ENCODE results near the gene MICU2.

Gene MICU2

DNA sequence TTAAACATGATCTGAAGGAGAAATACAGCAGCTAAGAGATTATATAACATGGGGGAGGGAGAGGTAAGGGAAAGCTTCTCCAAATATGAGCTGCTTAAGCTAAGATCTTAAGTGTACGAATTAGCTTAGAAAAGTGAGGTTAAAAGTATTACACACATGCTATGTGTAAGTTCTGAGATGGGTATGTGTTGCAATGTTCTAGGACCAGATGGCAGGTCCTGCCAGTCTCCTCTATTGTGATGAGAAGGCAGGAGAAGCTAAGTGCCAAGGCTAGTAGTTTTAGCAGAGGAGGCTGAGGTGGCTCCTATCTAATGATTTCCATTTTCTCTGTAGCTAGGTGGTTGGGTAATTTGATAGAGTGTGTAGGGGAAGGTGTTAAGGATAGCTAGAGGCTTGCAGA is 57.6 kb downstream of the MICU2 start:
- Histone ChIP-seq H3K27ac (no peak overlapping the region), H3K27me3 (replicated peaks) (no peaks in the 10 kb centered on the region), H3K4me3 (ENCODE audit: low read depth, low read length) (no peak overlapping the region), H3K36me3 (replicated peaks) (no peaks in the 10 kb centered on the region)
- no peak for DNase-seq
- in situ Hi-C loops (cut with HindIII; ENCODE audit: low pct_ligation_motif_present, low sequenced_read_pairs) = no loop called here
- TF ChIP-seq, protein P1, sequence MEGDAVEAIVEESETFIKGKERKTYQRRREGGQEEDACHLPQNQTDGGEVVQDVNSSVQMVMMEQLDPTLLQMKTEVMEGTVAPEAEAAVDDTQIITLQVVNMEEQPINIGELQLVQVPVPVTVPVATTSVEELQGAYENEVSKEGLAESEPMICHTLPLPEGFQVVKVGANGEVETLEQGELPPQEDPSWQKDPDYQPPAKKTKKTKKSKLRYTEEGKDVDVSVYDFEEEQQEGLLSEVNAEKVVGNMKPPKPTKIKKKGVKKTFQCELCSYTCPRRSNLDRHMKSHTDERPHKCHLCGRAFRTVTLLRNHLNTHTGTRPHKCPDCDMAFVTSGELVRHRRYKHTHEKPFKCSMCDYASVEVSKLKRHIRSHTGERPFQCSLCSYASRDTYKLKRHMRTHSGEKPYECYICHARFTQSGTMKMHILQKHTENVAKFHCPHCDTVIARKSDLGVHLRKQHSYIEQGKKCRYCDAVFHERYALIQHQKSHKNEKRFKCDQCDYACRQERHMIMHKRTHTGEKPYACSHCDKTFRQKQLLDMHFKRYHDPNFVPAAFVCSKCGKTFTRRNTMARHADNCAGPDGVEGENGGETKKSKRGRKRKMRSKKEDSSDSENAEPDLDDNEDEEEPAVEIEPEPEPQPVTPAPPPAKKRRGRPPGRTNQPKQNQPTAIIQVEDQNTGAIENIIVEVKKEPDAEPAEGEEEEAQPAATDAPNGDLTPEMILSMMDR (IDR thresholded peaks at IDR 0.05; ENCODE audit: low read depth, low read length, missing control alignments) = no peak

DNA sequence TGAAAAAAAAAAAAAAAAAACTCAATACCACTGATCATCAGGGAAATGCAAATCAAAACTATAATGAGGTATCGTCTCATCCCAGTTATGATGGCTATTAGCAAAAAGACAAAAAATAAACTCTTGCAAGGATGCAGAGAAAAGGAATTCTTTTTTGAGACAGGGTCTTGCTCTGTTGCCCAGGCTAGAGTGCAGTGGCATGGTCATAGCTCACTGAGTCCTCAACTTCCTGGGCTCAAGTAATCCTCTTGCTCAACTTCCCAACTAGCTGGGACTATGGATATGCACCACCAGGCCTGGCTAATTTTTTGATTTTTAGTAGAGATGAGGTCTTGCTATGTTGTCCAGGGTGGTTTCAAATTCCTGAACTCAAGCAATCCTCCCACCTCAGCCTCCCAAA is 59.5 kb downstream of the MICU2 start:
- in situ Hi-C loops (cut with HindIII; ENCODE audit: low pct_ligation_motif_present, low sequenced_read_pairs) = no loop called here
- Histone ChIP-seq H3K4me3 (ENCODE audit: low read depth, low read length) (no peak overlapping the region), H3K36me3 (replicated peaks) (no peaks in the 10 kb centered on the region), H3K27me3 (replicated peaks) (no peaks in the 10 kb centered on the region), H3K27ac (no peak overlapping the region)
- no peak for DNase-seq
- TF ChIP-seq, protein P1 (IDR thresholded peaks at IDR 0.05; ENCODE audit: low read depth, low read length, missing control alignments) = no peak

DNA sequence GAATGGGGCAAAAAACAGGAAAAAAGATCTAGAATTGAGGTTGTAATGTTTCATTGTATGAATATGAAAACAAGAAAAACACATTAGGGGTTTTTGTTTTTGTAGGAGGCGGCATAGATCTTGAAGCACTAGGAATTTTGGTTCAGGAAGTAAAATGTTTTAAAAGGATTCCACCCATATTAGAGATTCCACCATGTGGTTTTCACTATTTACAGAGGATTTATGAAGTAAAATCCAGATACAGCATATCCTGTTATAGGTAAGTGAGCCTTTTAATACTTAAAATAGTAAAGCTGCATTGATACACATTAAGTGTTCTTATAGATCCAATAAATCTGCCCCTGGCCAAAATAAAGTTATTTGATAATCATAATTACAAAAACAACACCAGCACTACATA is 61.4 kb downstream of the MICU2 start:
- no peaks in the 10 kb centered on the region for H3K36me3 ChIP-seq (replicated peaks)
- in situ Hi-C loops (cut with HindIII; ENCODE audit: low pct_ligation_motif_present, low sequenced_read_pairs) = no loop called here
- no peak overlapping the region for H3K4me3 ChIP-seq (ENCODE audit: low read depth, low read length)
- no peaks in the 10 kb centered on the region for H3K27me3 ChIP-seq (replicated peaks)
- no peak for DNase-seq
- H3K27ac ChIP-seq = no peak overlapping the region
- TF ChIP-seq, protein P1 (IDR thresholded peaks at IDR 0.05; ENCODE audit: low read depth, low read length, missing control alignments) = no peak

DNA sequence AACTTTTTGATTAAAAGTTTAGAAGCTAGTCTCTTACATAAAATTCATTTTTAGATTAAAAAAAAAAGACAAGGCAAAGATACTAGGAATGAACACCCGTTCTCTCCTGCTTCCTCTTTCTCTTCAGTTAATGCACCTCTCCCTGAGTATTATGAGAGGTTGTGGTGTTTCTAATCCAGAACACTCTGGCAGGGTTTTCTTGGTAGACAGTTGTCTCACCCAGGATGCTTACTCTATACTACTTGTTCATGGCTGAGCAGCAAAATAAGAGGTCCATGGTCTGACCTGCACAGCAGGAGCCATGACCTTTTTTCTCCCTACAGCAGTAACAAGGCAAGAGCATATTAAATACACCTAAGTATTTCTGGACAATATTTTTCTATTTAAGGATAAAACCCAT is 62.0 kb downstream of the MICU2 start:
- TF ChIP-seq, protein P1 (IDR thresholded peaks at IDR 0.05; ENCODE audit: low read depth, low read length, missing control alignments) = no peak
- in situ Hi-C loops (cut with HindIII; ENCODE audit: low pct_ligation_motif_present, low sequenced_read_pairs) = no loop called here

DNA sequence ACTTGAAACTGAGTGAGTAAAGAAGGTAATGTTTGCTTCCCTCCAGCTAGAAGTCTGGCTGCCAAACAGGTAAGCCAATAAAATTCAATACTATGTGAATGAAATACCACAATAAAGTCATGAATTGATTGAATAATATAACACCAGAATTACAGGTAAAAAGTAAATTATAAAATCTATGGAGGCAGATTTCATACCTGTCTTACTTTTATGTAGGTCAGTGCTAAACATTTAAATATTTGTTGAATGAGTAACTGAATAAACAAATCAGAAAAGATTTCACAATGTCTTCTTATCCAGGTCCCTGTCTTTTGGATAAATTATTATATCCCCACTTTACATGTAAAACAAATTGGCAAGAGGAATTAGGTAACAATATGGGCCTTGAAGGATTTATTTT is 62.7 kb downstream of the MICU2 start:
- no peak for DNase-seq
- no peak overlapping the region for H3K27ac ChIP-seq

More for the DNA sequence above, 62.0 kb downstream of the MICU2 start:
- no peaks in the 10 kb centered on the region for H3K27me3 ChIP-seq (replicated peaks)
- no peaks in the 10 kb centered on the region for H3K36me3 ChIP-seq (replicated peaks)
- H3K27ac ChIP-seq = no peak overlapping the region
- DNase-seq = peak; percentile 22
- no peak overlapping the region for H3K4me3 ChIP-seq (ENCODE audit: low read depth, low read length)

DNA sequence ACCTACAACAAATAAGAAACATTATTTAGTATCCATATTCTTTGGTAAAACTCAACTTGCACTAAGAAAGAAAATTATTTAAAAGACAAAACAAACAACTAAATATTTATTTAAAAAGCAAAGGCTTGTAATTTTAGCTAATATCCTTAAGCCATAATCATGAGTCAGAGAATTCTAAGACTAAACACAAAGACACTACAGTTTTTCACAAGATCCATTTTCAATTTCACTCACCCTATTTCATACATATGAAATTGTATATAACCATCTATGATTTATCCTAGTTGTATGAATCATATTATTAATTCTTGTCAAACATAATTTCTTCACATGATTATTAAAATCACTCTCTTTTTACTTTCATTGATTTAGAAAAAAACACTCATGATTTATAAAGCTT is 64.3 kb downstream of the MICU2 start:
- no peaks in the 10 kb centered on the region for H3K27me3 ChIP-seq (replicated peaks)
- no peak for DNase-seq
- no peak overlapping the region for H3K27ac ChIP-seq
- in situ Hi-C loops (cut with HindIII; ENCODE audit: low pct_ligation_motif_present, low sequenced_read_pairs) = no loop called here
- no peak overlapping the region for H3K4me3 ChIP-seq (ENCODE audit: low read depth, low read length)
- no peaks in the 10 kb centered on the region for H3K36me3 ChIP-seq (replicated peaks)
- TF ChIP-seq, protein P1 (IDR thresholded peaks at IDR 0.05; ENCODE audit: low read depth, low read length, missing control alignments) = no peak

More for the DNA sequence above, 62.7 kb downstream of the MICU2 start:
- in situ Hi-C loops (cut with HindIII; ENCODE audit: low pct_ligation_motif_present, low sequenced_read_pairs) = no loop called here
- TF ChIP-seq, protein P1 (IDR thresholded peaks at IDR 0.05; ENCODE audit: low read depth, low read length, missing control alignments) = no peak
- Histone ChIP-seq H3K36me3 (replicated peaks) (no peaks in the 10 kb centered on the region), H3K4me3 (ENCODE audit: low read depth, low read length) (no peak overlapping the region), H3K27me3 (replicated peaks) (no peaks in the 10 kb centered on the region)

Data from brain microvascular endothelial cell (primary cell).